ENCODE measurements around the gene CCDC90B. TPM values are rescaled to one million over a fixed set of nuclear protein-coding genes. Genes with fewer than 3 reads are reported as not detected.
"Not testable (repeated sequence)": the region's sequence is repeated elsewhere in the genome, so short reads cannot be mapped to it uniquely, and the experiment has no call there.

Gene CCDC90B
- total RNA-seq, 2 experiments from 2014 or later, result 39.3 to 47.4 TPM

GRCh38 chr11:83318931-83319330 is 32.8 kb upstream of the CCDC90B start:
- Histone ChIP-seq H3K9me2 (ENCODE audit: insufficient read depth, low read length) (no peaks in the 10 kb centered on the region), H4K20me1 (ENCODE audit: insufficient read depth, low read length) (no peaks in the 10 kb centered on the region), H3K79me2 (ENCODE audit: insufficient read depth, low read depth, low read length) (no peaks in the 10 kb centered on the region), H3K36me3 (ENCODE audit: insufficient read depth, low read length) (no peaks in the 10 kb centered on the region), H3K4me2 (ENCODE audit: low read length) (no peak overlapping the region), H3K9me3 (ENCODE audit: low read length) (no peaks in the 10 kb centered on the region), H3K4me1 (ENCODE audit: insufficient read depth, low read length, poor library complexity, severe bottlenecking) (no peaks in the 10 kb centered on the region), H2AFZ (ENCODE audit: low read length) (no peak overlapping the region), H3K27ac (ENCODE audit: low read depth, low read length, poor library complexity, severe bottlenecking) (no peak overlapping the region), H3K4me3 (ENCODE audit: low read depth, low read length, poor library complexity, severe bottlenecking) (no peak overlapping the region)
- TF ChIP-seq, protein P1, sequence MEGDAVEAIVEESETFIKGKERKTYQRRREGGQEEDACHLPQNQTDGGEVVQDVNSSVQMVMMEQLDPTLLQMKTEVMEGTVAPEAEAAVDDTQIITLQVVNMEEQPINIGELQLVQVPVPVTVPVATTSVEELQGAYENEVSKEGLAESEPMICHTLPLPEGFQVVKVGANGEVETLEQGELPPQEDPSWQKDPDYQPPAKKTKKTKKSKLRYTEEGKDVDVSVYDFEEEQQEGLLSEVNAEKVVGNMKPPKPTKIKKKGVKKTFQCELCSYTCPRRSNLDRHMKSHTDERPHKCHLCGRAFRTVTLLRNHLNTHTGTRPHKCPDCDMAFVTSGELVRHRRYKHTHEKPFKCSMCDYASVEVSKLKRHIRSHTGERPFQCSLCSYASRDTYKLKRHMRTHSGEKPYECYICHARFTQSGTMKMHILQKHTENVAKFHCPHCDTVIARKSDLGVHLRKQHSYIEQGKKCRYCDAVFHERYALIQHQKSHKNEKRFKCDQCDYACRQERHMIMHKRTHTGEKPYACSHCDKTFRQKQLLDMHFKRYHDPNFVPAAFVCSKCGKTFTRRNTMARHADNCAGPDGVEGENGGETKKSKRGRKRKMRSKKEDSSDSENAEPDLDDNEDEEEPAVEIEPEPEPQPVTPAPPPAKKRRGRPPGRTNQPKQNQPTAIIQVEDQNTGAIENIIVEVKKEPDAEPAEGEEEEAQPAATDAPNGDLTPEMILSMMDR (conservative IDR thresholded peaks at IDR 0.05; ENCODE audit: low read length), result no peak
- TF ChIP-seq EZH2phosphoT487 (IDR thresholded peaks at IDR 0.05; ENCODE audit: borderline replicate concordance, low read depth, low read length), result no peak
- BruUV-seq (replicated peaks), result no TSS peak
- CTCF ChIA-PET (ENCODE audit: unreplicated experiment), result no interaction called here
- DNase-seq (ENCODE audit: low spot score), result no peak
- intact Hi-C loops (cut with micrococcal nuclease; ENCODE audit: unreplicated experiment), result no loop called here
- POLR2A ChIA-PET, result interaction anchor here (0.6 to 1.2 kb wide), 5 partner anchors 14 to 362 kb away, joined by 3 to 5 read pairs (median 3); no protein-coding TSS in a partner anchor

GRCh38 chr11:83317757-83318690 is 31.9 kb upstream of the CCDC90B start:
- Histone ChIP-seq H2AFZ (ENCODE audit: low read length) (no peak overlapping the region), H3K4me3 (ENCODE audit: low read depth, low read length, poor library complexity, severe bottlenecking) (no peak overlapping the region), H3K9me2 (ENCODE audit: insufficient read depth, low read length) (no peaks in the 10 kb centered on the region), H3K4me2 (ENCODE audit: low read length) (no peak overlapping the region), H3K4me1 (ENCODE audit: insufficient read depth, low read length, poor library complexity, severe bottlenecking) (no peaks in the 10 kb centered on the region), H3K79me2 (ENCODE audit: insufficient read depth, low read depth, low read length) (no peaks in the 10 kb centered on the region), H3K36me3 (ENCODE audit: insufficient read depth, low read length) (no peaks in the 10 kb centered on the region), H4K20me1 (ENCODE audit: insufficient read depth, low read length) (no peaks in the 10 kb centered on the region), H3K27ac (ENCODE audit: low read depth, low read length, poor library complexity, severe bottlenecking) (no peak overlapping the region), H3K9me3 (ENCODE audit: low read length) (no peaks in the 10 kb centered on the region)
- POLR2A ChIA-PET, result interaction anchor here (0.6 to 1.2 kb wide), 5 partner anchors 15 to 41 kb away, joined by 3 to 5 read pairs (median 3); no protein-coding TSS in a partner anchor
- no peak for DNase-seq (ENCODE audit: low spot score)
- intact Hi-C loops (cut with micrococcal nuclease; ENCODE audit: unreplicated experiment), result no loop called here
- CTCF ChIA-PET (ENCODE audit: unreplicated experiment), result no interaction called here
- BruUV-seq (replicated peaks), result no TSS peak
- no peak for TF ChIP-seq EZH2phosphoT487 (IDR thresholded peaks at IDR 0.05; ENCODE audit: borderline replicate concordance, low read depth, low read length)
- TF ChIP-seq, protein P1 (conservative IDR thresholded peaks at IDR 0.05; ENCODE audit: low read length), result no peak

DNA sequence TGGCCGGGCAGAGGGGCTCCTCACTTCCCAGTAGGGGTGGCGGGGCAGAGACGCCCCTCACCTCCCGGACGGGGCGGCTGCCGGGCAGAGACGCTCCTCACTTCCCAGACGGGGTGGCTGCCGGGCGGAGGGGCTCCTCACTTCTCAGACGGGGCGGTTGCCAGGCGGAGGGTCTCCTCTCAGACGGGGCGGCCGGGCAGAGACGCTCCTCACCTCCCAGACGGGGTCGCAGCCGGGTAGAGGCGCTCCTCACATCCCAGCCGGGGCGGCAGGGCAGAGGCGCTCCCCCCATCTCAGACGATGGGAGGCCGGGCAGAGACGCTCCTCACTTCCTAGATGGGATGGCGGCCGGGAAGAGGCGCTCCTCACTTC is 30.7 kb upstream of the CCDC90B start:
- H3K4me2 ChIP-seq (ENCODE audit: low read length); H3K27ac ChIP-seq (ENCODE audit: low read depth, low read length, poor library complexity, severe bottlenecking); CTCF ChIA-PET (ENCODE audit: unreplicated experiment); H3K9me2 ChIP-seq (ENCODE audit: insufficient read depth, low read length); H4K20me1 ChIP-seq (ENCODE audit: insufficient read depth, low read length); H2AFZ ChIP-seq (ENCODE audit: low read length); DNase-seq (ENCODE audit: low spot score); H3K4me3 ChIP-seq (ENCODE audit: low read depth, low read length, poor library complexity, severe bottlenecking); H3K79me2 ChIP-seq (ENCODE audit: insufficient read depth, low read depth, low read length); H3K4me1 ChIP-seq (ENCODE audit: insufficient read depth, low read length, poor library complexity, severe bottlenecking); H3K36me3 ChIP-seq (ENCODE audit: insufficient read depth, low read length); intact Hi-C loops (cut with micrococcal nuclease; ENCODE audit: unreplicated experiment); BruUV-seq (replicated peaks); POLR2A ChIA-PET; H3K9me3 ChIP-seq (ENCODE audit: low read length): not testable (repeated sequence)

GRCh38 chr11:83316143-83316896 is 30.2 kb upstream of the CCDC90B start:
- POLR2A ChIA-PET; CTCF ChIA-PET (ENCODE audit: unreplicated experiment); H3K79me2 ChIP-seq (ENCODE audit: insufficient read depth, low read depth, low read length); H3K4me2 ChIP-seq (ENCODE audit: low read length); H3K9me2 ChIP-seq (ENCODE audit: insufficient read depth, low read length); H3K4me1 ChIP-seq (ENCODE audit: insufficient read depth, low read length, poor library complexity, severe bottlenecking); H3K4me3 ChIP-seq (ENCODE audit: low read depth, low read length, poor library complexity, severe bottlenecking); H2AFZ ChIP-seq (ENCODE audit: low read length); H3K9me3 ChIP-seq (ENCODE audit: low read length); DNase-seq (ENCODE audit: low spot score); H4K20me1 ChIP-seq (ENCODE audit: insufficient read depth, low read length); intact Hi-C loops (cut with micrococcal nuclease; ENCODE audit: unreplicated experiment); H3K27ac ChIP-seq (ENCODE audit: low read depth, low read length, poor library complexity, severe bottlenecking); H3K36me3 ChIP-seq (ENCODE audit: insufficient read depth, low read length); BruUV-seq (replicated peaks): not testable (repeated sequence)

Measured in OCI-LY7 (cell line).